GM21529 (cell line): ENCODE results near the gene DOCK1.

ENCODE experiments used
- ATAC-seq: cut with Tn5 transposase; IDR thresholded peaks from one replicate; pipeline ENCODE4 v1.9.1; 2021; ENCODE audit not compliant: unreplicated experiment

Gene DOCK1

GRCh38 chr10:127408112-127408710 lies 503.0 kb downstream of the DOCK1 start:
- ATAC-seq, result no peak

GRCh38 chr10:127408733-127409132 lies 503.5 kb downstream of the DOCK1 start:
- no peak for ATAC-seq

- ATAC-seq, result no peak
Observed at GRCh38 chr10:127410030-127410429, 504.8 kb downstream of the DOCK1 start.

- ATAC-seq, result no peak
Observed at GRCh38 chr10:127411062-127411461, 505.8 kb downstream of the DOCK1 start.

- no peak for ATAC-seq
Observed at GRCh38 chr10:127413326-127413725, 508.1 kb downstream of the DOCK1 start.

GRCh38 chr10:127414024-127414423 lies 508.8 kb downstream of the DOCK1 start:
- ATAC-seq, result no peak

GRCh38 chr10:127415116-127415515 lies 509.9 kb downstream of the DOCK1 start:
- no peak for ATAC-seq

- no peak for ATAC-seq
Observed at GRCh38 chr10:127415901-127416581, 510.8 kb downstream of the DOCK1 start.

GRCh38 chr10:127417031-127417430 lies 511.8 kb downstream of the DOCK1 start:
- ATAC-seq, result no peak

GRCh38 chr10:127417686-127418401 lies 512.6 kb downstream of the DOCK1 start:
- no peak for ATAC-seq

- ATAC-seq, result no peak
Observed at GRCh38 chr10:127418536-127419168, 513.4 kb downstream of the DOCK1 start.

- no peak for ATAC-seq
Observed at GRCh38 chr10:127420138-127420684, 515.0 kb downstream of the DOCK1 start.

GRCh38 chr10:127423218-127423915 lies 518.1 kb downstream of the DOCK1 start:
- no peak for ATAC-seq

GRCh38 chr10:127424594-127425264 lies 519.5 kb downstream of the DOCK1 start:
- ATAC-seq, result no peak

- ATAC-seq, result no peak
Observed at GRCh38 chr10:127426746-127427145, 521.5 kb downstream of the DOCK1 start.

- ATAC-seq, result no peak
Observed at GRCh38 chr10:127427926-127428325, 522.7 kb downstream of the DOCK1 start.

- no peak for ATAC-seq
Observed at GRCh38 chr10:127428385-127428980, 523.3 kb downstream of the DOCK1 start.

- ATAC-seq, result no peak
Observed at GRCh38 chr10:127429601-127430312, 524.5 kb downstream of the DOCK1 start.

- no peak for ATAC-seq
Observed at GRCh38 chr10:127431525-127431924, 526.3 kb downstream of the DOCK1 start.
